H1 (cell line): ENCODE measurements around the gene SLC38A10. TPM values are rescaled to one million over a fixed set of nuclear protein-coding genes. Genes with fewer than 3 reads are reported as not detected.

ENCODE experiments used
- CTCF ChIA-PET: fragments of 300-600 bp; sonication (Branson Sonifier 250); formaldehyde crosslinking; loops from one replicate; lab custom pipeline; 2021; ENCODE audit not compliant: partially characterized antibody; lab: Charles Lee
- POLR2A ChIA-PET: fragments of 300-600 bp; sonication (Branson Sonifier 250); formaldehyde crosslinking; loops from one replicate; lab custom pipeline; 2021; ENCODE audit warnings: inconsistent platforms; ENCODE audit not compliant: partially characterized antibody; lab: Charles Lee
- DNase-seq, 2 experiments: peaks; one replicate each; pipeline versions ENCODE4 v3.0.0 to v3.0.0-alpha.2; 2010 to 2022; ENCODE audit warnings: low spot score in 2 of 2, low read depth in 1 of 2, mixed read lengths in 1 of 2
- FAIRE-seq: peaks from 2 replicates; lab custom pipeline; 2011; peaks lifted over from hg19 to GRCh38; lab: Jason Lieb, UNC
- H2AFZ ChIP-seq: 2 replicates; pipeline ENCODE4 v1.8.1; 2012; ENCODE audit warnings: low read length, inconsistent platforms
- H2AK5ac ChIP-seq: 2 replicates; pipeline ENCODE4 v1.6.1; 2013; ENCODE audit warnings: low read depth, low read length
- H2BK120ac ChIP-seq: replicated peaks from 2 replicates; pipeline ENCODE3; 2013; ENCODE audit warnings: low read depth, low read length, inconsistent platforms
- H2BK12ac ChIP-seq: 2 replicates; pipeline ENCODE4 v1.6.1; 2013; ENCODE audit warnings: low read depth, low read length
- H2BK15ac ChIP-seq: 2 replicates; pipeline ENCODE4 v1.6.1; 2013; ENCODE audit warnings: low read length
- H2BK20ac ChIP-seq: 2 replicates; pipeline ENCODE4 v1.6.1; 2013; ENCODE audit warnings: low read length
- H2BK5ac ChIP-seq: 2 replicates; pipeline ENCODE4 v1.6.1; 2013; ENCODE audit warnings: low read depth, low read length
- H3K14ac ChIP-seq: 2 replicates; pipeline ENCODE4 v1.6.1; 2013; ENCODE audit warnings: inconsistent platforms; ENCODE audit not compliant: insufficient read length
- H3K18ac ChIP-seq: 2 replicates; pipeline ENCODE4 v1.6.1; 2013; ENCODE audit warnings: low read length; ENCODE audit errors: extremely low read depth
- H3K23ac ChIP-seq: 2 replicates; pipeline ENCODE4 v1.6.1; 2013; ENCODE audit warnings: inconsistent platforms; ENCODE audit not compliant: insufficient read length
- H3K23me2 ChIP-seq: 2 replicates; pipeline ENCODE4 v1.6.1; 2013; ENCODE audit warnings: low read depth, low read length
- H3K27ac ChIP-seq: 2 replicates; pipeline ENCODE4 v1.6.1; 2011; ENCODE audit warnings: low read depth, low read length, inconsistent platforms
- H3K27me3 ChIP-seq, 4 experiments: replicated peaks in 1 of 4; 1 replicate in 1 of 4; 2 replicates in 3 of 4; pipeline versions ENCODE4 v1.6.1 to v1.8.1; 2011 to 2013; ENCODE audit warnings: low read length in 3 of 4, mild to moderate bottlenecking in 3 of 4, inconsistent platforms in 2 of 4, mixed read lengths in 2 of 4, moderate library complexity in 1 of 4; ENCODE audit not compliant: control insufficient read depth in 3 of 4, insufficient read depth in 3 of 4; ENCODE audit errors: extremely low read depth in 1 of 4
- H3K36me3 ChIP-seq, 4 experiments: 2 replicates each; pipeline versions ENCODE4 v1.6.1 to v1.8.1; 2011 to 2013; ENCODE audit warnings: mild to moderate bottlenecking in 4 of 4, low read length in 3 of 4, moderate library complexity in 2 of 4, control low read depth in 1 of 4, inconsistent platforms in 1 of 4; ENCODE audit not compliant: insufficient read depth in 4 of 4, control insufficient read depth in 2 of 4
- H3K4ac ChIP-seq: replicated peaks from 2 replicates; pipeline ENCODE3; 2013; ENCODE audit warnings: low read length, low read depth, mixed read lengths, inconsistent platforms; ENCODE audit not compliant: insufficient read length
- H3K4me1 ChIP-seq, 4 experiments: replicated peaks in 1 of 4; 1 replicate in 1 of 4; 2 replicates in 3 of 4; pipeline versions ENCODE4 v1.6.1 to v1.8.1; 2011 to 2013; ENCODE audit warnings: low read length in 3 of 4, inconsistent platforms in 2 of 4, mixed read lengths in 1 of 4; ENCODE audit not compliant: insufficient read depth in 4 of 4, control insufficient read depth in 3 of 4
- H3K4me2 ChIP-seq, 2 experiments: 2 replicates each; pipeline versions ENCODE4 v1.6.1 to v1.8.1; 2011 to 2013; ENCODE audit warnings: low read depth in 2 of 2, low read length in 2 of 2, control low read depth in 1 of 2, inconsistent platforms in 1 of 2, mild to moderate bottlenecking in 1 of 2; ENCODE audit not compliant: insufficient read depth in 1 of 2
- H3K4me3 ChIP-seq, 4 experiments: fragments of 200-600, 300-600 bp in 1 of 4; sonication (generic), shearing (Covaris generic), sonication (Bioruptor Twin) in 1 of 4; 2 replicates each; pipeline versions ENCODE4 v1.5.1 to v1.8.1; 2011 to 2016; ENCODE audit warnings: low read length in 4 of 4, low read depth in 3 of 4, control low read depth in 2 of 4, inconsistent platforms in 2 of 4, mild to moderate bottlenecking in 2 of 4, mixed read lengths in 1 of 4, moderate library complexity in 1 of 4; ENCODE audit not compliant: insufficient read depth in 2 of 4; ENCODE audit errors: extremely low read depth in 1 of 4
- H3K56ac ChIP-seq: replicated peaks from 2 replicates; pipeline ENCODE3; 2013; ENCODE audit warnings: low read depth, mild to moderate bottlenecking, mixed read lengths, low read length, inconsistent platforms; ENCODE audit not compliant: insufficient read length
- H3K79me1 ChIP-seq: 2 replicates; pipeline ENCODE4 v1.6.1; 2013; ENCODE audit warnings: low read depth, low read length, control low read depth
- H3K79me2 ChIP-seq, 2 experiments: 2 replicates each; pipeline versions ENCODE4 v1.6.1 to v1.8.1; 2012 to 2013; ENCODE audit warnings: low read length in 2 of 2, mild to moderate bottlenecking in 2 of 2, inconsistent platforms in 1 of 2; ENCODE audit not compliant: insufficient read depth in 2 of 2, control insufficient read depth in 1 of 2
- H3K9ac ChIP-seq, 4 experiments: replicated peaks in 1 of 4; 1 replicate in 1 of 4; 2 replicates in 3 of 4; pipeline versions ENCODE4 v1.6.1 to v1.8.1; 2011 to 2013; ENCODE audit warnings: low read depth in 3 of 4, low read length in 3 of 4, control low read depth in 2 of 4, mild to moderate bottlenecking in 2 of 4, moderate library complexity in 2 of 4, inconsistent platforms in 1 of 4; ENCODE audit errors: extremely low read depth in 1 of 4
- H3K9me3 ChIP-seq, 2 experiments: 2 replicates each; pipeline versions ENCODE4 v1.6.1 to v1.8.1; 2012 to 2013; ENCODE audit warnings: mild to moderate bottlenecking in 2 of 2, moderate library complexity in 2 of 2, control low read depth in 1 of 2, inconsistent platforms in 1 of 2, low read depth in 1 of 2, low read length in 1 of 2, mixed read lengths in 1 of 2; ENCODE audit not compliant: insufficient read depth in 2 of 2
- H4K20me1 ChIP-seq, 2 experiments: replicated peaks in 1 of 2; 2 replicates each; pipeline versions ENCODE3 to v1.8.1; 2011 to 2013; ENCODE audit warnings: inconsistent platforms in 2 of 2, low read length in 2 of 2, mild to moderate bottlenecking in 1 of 2; ENCODE audit not compliant: insufficient read depth in 2 of 2, control insufficient read depth in 1 of 2
- H4K5ac ChIP-seq: 2 replicates; pipeline ENCODE4 v1.6.1; 2013; ENCODE audit warnings: low read length, low read depth, mixed read lengths, inconsistent platforms; ENCODE audit not compliant: insufficient read length
- H4K8ac ChIP-seq: 2 replicates; pipeline ENCODE4 v1.8.0; 2013; ENCODE audit warnings: mild to moderate bottlenecking, moderate library complexity, low read length, inconsistent platforms; ENCODE audit not compliant: insufficient read depth; ENCODE audit errors: extremely low read depth
- H4K91ac ChIP-seq: replicated peaks from 2 replicates; pipeline ENCODE3; 2013; ENCODE audit warnings: low read length, mixed read lengths, inconsistent platforms; ENCODE audit not compliant: insufficient read length
- CHD1 ChIP-seq: IDR thresholded peaks from 2 replicates; pipeline ENCODE4 v1.6.1; 2012; ENCODE audit warnings: low read depth, low read length, improper control_type of control experiment
- FOSL1 ChIP-seq: IDR thresholded peaks from 2 replicates; pipeline ENCODE4 v1.6.1; 2011; ENCODE audit warnings: mild to moderate bottlenecking, low read depth, low read length, moderate library complexity; ENCODE audit not compliant: insufficient read depth
- JUN ChIP-seq: IDR thresholded peaks from 2 replicates; pipeline ENCODE4 v1.6.1; 2011; ENCODE audit warnings: low read depth, mild to moderate bottlenecking, improper control_type of control experiment, low read length
- MAFK ChIP-seq: IDR thresholded peaks from 2 replicates; pipeline ENCODE4 v1.6.1; 2012; ENCODE audit warnings: low read depth, mild to moderate bottlenecking, improper control_type of control experiment, low read length
- RFX5 ChIP-seq: IDR thresholded peaks from 2 replicates; pipeline ENCODE4 v1.6.1; 2011; ENCODE audit warnings: low read depth, low read length, improper control_type of control experiment, borderline replicate concordance
- SIN3A ChIP-seq, 2 experiments: IDR thresholded peaks in 1 of 2; conservative IDR thresholded peaks in 1 of 2; 2 replicates each; pipeline ENCODE4 v1.6.1; 2011 to 2012; ENCODE audit warnings: low read length in 2 of 2, improper control_type of control experiment in 1 of 2, low read depth in 1 of 2, mild to moderate bottlenecking in 1 of 2
- SRF ChIP-seq: IDR thresholded peaks from 2 replicates; pipeline ENCODE4 v1.6.1; 2011; ENCODE audit warnings: mild to moderate bottlenecking, low read depth, low read length, moderate library complexity
- SUZ12 ChIP-seq: fragments of 200-600 bp; sonication (generic); IDR thresholded peaks from 2 replicates; pipeline ENCODE4 v1.6.1; 2012; ENCODE audit warnings: mild to moderate bottlenecking, inconsistent platforms, low read length, moderate library complexity, mixed read lengths
- TAF1 ChIP-seq: IDR thresholded peaks from 2 replicates; pipeline ENCODE4 v1.6.1; 2011; ENCODE audit warnings: mild to moderate bottlenecking, low read depth, low read length
- WGBS, 2 experiments: shearing (Covaris generic) in 1 of 2; methylation state at CpG; one replicate each; pipeline versions ENCODE4 v1.1.6 to v1.1.7; 2013 to 2015; ENCODE audit warnings: low lambda C conversion rate in 2 of 2, mixed read lengths in 2 of 2, inconsistent platforms in 1 of 2, low coverage in 1 of 2, missing lambda C conversion rate in 1 of 2; ENCODE audit not compliant: insufficient replicate concordance in 2 of 2, insufficient coverage in 1 of 2, insufficient read length in 1 of 2; ENCODE audit errors: extremely low coverage in 1 of 2, missing lambda C conversion rate in 1 of 2; 5-methylcytosine and 5-hydroxymethylcytosine counted together
- polyA plus RNA-seq, 7 experiments: library from polyadenylated mRNA; depleted of rRNA in 3 of 7; stranded (reverse) in 5 of 7; unstranded in 2 of 7; fragments of >200 nt in 5 of 7; fragments of 200-250 nt in 2 of 7; gene quantifications; 1 replicate in 5 of 7; 2 replicates in 1 of 7; 4 replicates in 1 of 7; pipeline versions ENCODE4 v1.2.1 to v1.2.3, GENCODE V29; 2011 to 2013; ENCODE audit warnings: missing spikeins in 2 of 7, mixed read lengths in 2 of 7
- total RNA-seq: library from RNA; stranded (reverse); fragmentation: NEBNext Ultra II Directional; extraction: Animal tissue kit (Norgen Biotek cat#: 25700); gene quantifications from 2 replicates; pipeline ENCODE4 v1.2.1, GENCODE V29; 2021
- TF ChIP-seq, protein P1 (sequence below): IDR thresholded peaks from 2 replicates; pipeline ENCODE4 v1.6.1; 2012; ENCODE audit warnings: inconsistent platforms

The SLC38A10 gene
- total and polyA plus RNA-seq, 2 of the 8 experiments (the other 6 are each of a cell fraction or from before 2014, with no cell fraction given), result 26.4 to 41.0 TPM

DNA sequence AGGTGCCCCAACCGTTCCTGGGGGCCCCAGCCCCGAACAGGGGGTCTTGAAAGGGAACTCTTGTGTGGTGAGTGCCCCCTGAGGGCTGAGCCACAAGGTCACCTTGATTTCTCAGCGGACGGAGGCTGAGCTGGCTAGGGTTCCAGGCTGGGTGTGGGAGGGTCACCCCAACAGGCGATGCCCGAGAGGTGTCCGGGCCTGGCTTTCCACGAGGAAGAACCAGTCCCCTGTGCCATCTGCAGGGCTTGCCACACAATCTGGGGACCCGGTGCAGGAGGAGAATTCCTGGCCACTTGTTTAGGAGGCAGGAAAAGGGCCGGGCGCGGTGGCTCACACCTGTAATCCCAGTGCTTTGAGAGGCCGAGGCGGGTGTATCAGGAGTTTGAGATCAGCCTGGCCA, 16.8 kb upstream of the SLC38A10 start:
- POLR2A ChIA-PET, result interaction anchor here (0.7 kb wide), 1 partner anchor 24 kb away, joined by 3 read pairs; no protein-coding TSS in a partner anchor
- Histone ChIP-seq H2BK5ac (no peak overlapping the region), H2BK12ac (no peak overlapping the region), H3K79me1 (no peaks in the 10 kb centered on the region), H2BK120ac (no peak overlapping the region), H3K23ac (no peak overlapping the region), H4K91ac (no peak overlapping the region), H3K4me3 (no peak overlapping the region), H3K4me2 (no peak overlapping the region), H2AK5ac (no peak overlapping the region), H2BK15ac (no peak overlapping the region), H3K36me3 (no peaks in the 10 kb centered on the region), H3K27me3 (no peaks in the 10 kb centered on the region), H3K9me3 (no peaks in the 10 kb centered on the region), H3K4ac (no peak overlapping the region), H4K20me1 (no peaks in the 10 kb centered on the region), H3K4me1 (peaks cover 5 to 18% (median 17%) of the 10 kb centered on the region in 4 experiments), H4K8ac (no peak overlapping the region), H3K79me2 (no peaks in the 10 kb centered on the region), H2BK20ac (no peak overlapping the region), H3K18ac (no peak overlapping the region), H3K9ac (no peak overlapping the region), H4K5ac (no peak overlapping the region), H3K56ac (no peak overlapping the region), H2AFZ (no peak overlapping the region), H3K23me2 (no peaks in the 10 kb centered on the region), H3K27ac (no peak overlapping the region), H3K14ac (no peak overlapping the region)
- CTCF ChIA-PET, result interaction anchor here (0.8 to 10.3 kb wide), 7 partner anchors 10 to 91 kb away, joined by 3 to 80 read pairs (median 4); no protein-coding TSS in a partner anchor
- TF ChIP-seq SUZ12 (no peak), RFX5 (no peak), MAFK (no peak), FOSL1 (no peak), JUN (no peak), SRF (no peak), CHD1 (no peak), SIN3A (conservative IDR thresholded peaks at IDR 0.05 in 1 of 2, IDR thresholded peaks at IDR 0.05 in 1 of 2; ENCODE audit: low read depth in 1 of 2, low read length in 2 of 2) (no peak), TAF1 (no peak)
- TF ChIP-seq, protein P1, sequence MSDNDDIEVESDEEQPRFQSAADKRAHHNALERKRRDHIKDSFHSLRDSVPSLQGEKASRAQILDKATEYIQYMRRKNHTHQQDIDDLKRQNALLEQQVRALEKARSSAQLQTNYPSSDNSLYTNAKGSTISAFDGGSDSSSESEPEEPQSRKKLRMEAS, result no peak
- no peak for DNase-seq
- WGBS, 2 experiments, result 91% methylated on average over 13 of the region's 14 CpGs; no CpG with 5 or more reads in 1 of the 2 experiments
- FAIRE-seq, result no peak
